GM12865 (cell line): Measurements from ENCODE around the gene TYMP.

Experiments
- DNase-seq: peaks from one replicate; pipeline ENCODE4 v3.0.0; 2010; ENCODE audit warnings: low read depth
- H3K4me3 ChIP-seq: 2 replicates; pipeline ENCODE4 v1.5.1; 2011; ENCODE audit warnings: mild to moderate bottlenecking, low read depth, low read length, control low read depth
- TF ChIP-seq, protein P1 (sequence below): IDR thresholded peaks from 2 replicates; pipeline ENCODE4 v1.5.1; 2011; ENCODE audit warnings: low read length, control low read depth, low read depth, inconsistent platforms; ENCODE audit not compliant: insufficient read depth; ENCODE audit errors: missing control alignments

Gene TYMP

DNA sequence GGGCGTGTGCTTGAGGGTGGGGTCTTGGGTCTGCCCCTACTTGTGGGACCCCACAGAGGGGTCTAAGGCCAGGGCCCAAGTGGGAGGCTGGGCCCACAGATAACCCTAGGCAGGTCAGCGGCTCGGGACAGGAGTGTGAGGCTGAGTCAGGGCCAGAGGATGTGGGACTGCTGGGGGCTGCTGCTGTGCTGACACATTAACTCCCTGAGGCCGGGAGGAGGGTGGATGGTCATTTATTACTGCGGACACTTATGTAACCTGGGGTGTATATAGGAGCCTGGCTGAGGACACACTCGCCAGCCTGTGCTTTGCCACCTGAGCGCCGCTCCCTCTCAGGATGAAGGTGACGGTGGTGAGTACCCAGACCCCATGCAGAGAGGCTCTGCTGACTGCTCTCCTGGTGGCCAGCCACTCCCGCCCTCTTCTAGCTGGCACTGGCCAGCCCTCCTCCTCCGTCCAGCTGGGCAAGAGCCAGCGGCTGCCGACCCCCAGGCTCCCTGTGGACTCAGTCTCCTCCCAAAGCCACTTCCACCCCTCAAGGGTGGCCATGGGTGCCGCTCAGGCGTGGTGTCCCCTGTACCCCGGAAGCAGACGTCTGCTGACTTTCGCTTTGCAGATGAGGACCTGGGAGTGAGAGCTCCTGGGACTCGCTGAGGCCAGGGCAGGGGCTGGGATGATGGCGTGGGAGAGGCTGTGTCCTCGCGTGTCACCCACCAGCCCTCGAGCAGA is 43.1 kb downstream of the TYMP start, which contains the start of gene MIOX:
TSS of gene MIOX (plus strand) at position 299 of the 729 bp plus-strand sequence. CDS start at position 338, 39 bp downstream.
- TF ChIP-seq, protein P1, sequence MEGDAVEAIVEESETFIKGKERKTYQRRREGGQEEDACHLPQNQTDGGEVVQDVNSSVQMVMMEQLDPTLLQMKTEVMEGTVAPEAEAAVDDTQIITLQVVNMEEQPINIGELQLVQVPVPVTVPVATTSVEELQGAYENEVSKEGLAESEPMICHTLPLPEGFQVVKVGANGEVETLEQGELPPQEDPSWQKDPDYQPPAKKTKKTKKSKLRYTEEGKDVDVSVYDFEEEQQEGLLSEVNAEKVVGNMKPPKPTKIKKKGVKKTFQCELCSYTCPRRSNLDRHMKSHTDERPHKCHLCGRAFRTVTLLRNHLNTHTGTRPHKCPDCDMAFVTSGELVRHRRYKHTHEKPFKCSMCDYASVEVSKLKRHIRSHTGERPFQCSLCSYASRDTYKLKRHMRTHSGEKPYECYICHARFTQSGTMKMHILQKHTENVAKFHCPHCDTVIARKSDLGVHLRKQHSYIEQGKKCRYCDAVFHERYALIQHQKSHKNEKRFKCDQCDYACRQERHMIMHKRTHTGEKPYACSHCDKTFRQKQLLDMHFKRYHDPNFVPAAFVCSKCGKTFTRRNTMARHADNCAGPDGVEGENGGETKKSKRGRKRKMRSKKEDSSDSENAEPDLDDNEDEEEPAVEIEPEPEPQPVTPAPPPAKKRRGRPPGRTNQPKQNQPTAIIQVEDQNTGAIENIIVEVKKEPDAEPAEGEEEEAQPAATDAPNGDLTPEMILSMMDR = no peak
- no peak within 1 kb of the TSS for H3K4me3 ChIP-seq
- DNase-seq = no peak

DNA sequence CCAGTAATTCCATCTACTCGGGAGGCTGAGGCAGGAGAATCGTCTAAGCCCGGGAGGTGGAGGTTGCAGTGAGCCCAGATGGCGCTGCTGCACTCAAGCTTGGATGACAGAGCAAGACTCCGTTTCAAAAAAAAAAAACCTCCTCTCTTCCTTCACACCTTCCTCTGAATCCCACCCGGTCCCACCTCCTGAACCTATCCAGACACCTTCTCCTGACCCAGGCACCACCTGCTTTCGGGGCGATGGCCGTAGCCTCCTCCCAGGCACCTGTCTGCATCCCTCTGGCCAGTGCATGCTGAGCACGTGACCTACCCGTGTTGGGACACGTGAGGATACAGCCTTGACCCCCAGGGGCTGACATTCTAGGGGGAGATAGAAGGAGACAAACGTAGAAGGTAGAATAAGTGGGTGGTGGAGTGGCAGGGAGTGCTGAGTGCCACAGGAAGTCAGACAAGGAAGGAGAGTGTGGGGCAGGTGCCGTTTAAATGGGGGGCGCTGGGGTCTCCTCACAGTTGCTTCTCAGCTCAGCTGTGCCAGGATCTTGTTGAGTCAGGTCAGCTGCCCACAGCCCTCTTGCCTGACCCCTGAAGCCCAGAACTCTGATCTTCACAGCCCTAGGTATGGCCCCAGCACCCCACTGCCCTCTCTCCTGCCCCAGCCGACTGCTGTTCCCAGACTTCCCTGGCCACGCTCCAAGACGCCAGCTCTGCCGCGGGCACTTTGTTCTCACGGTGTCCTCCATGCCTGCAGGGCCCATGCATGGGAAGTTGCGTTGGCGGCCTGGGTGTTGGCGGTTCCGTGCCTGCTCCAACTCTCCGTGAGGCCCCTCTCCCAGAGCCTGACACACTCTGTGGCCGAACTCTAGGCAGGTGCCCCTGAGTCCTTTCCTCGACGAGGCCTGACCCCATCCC is 44.3 kb downstream of the TYMP start:
- no peak overlapping the region for H3K4me3 ChIP-seq

DNA sequence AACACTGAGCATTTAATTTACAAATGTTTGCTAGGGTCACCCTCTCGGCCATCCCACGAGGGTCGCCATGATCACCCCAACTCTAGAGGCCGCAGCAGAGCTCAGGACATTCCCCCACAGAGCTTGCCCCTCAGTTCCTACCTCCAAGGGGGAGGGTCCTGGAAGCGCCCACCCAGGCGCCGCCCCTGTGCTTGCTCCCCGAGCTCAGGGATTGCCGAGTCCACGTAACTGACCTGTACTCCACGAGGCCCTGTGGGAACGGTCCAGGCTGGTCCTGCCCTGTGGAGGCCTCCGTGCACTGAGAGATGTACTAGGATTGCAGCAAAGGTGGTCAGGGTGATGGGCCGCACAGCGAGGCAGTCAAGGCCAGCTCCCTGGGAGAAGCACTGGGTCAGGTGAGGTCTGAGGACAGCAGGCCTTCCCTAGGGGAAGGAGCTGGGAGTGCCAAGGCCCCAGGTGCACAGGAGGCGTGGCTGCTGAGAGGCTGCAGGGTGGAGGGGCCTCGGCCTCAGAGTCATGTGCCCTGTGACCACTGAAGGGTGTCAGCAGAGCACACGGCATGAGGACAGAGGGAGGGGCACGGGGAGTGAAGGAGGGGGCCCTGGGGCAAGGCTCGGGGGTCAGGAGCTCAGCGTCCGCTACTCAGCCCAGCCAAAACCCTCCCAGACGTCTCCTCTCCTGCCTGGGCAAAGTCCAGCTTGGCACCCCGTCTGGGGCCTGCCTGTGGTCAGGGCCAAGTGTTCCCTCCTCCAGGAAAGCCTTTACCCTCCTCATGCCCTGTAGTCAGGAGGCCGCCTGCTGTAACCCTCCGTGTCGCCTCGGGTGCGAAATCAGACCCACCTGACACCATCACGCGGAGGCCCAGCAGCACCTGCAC is 45.6 kb downstream of the TYMP start:
- DNase-seq = no peak
- H3K4me3 ChIP-seq = no peak overlapping the region
- TF ChIP-seq, protein P1 = no peak

More for the DNA sequence above, 44.3 kb downstream of the TYMP start:
- TF ChIP-seq, protein P1 = no peak
- DNase-seq = no peak

DNA sequence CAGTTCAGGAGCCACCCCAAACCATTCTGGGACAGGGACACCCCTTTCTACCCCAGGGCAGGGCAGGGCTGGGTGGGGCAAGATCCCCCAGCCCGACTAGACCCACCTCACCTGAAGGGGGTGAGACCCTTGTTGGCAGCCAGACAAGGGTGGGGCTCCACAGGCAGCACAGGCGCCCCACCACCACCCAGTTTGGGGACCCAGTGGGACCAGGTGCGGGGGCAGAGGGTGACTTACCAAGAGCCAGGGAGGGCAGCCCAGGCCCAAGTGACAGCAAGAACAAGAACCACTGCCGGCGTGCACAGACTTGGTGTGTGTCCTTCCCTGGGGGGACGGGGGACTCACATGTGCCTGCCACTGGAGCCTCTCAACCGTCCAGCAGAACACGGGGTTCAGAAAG is 46.3 kb downstream of the TYMP start:
- DNase-seq = no peak
- TF ChIP-seq, protein P1 = no peak
- no peak overlapping the region for H3K4me3 ChIP-seq

DNA sequence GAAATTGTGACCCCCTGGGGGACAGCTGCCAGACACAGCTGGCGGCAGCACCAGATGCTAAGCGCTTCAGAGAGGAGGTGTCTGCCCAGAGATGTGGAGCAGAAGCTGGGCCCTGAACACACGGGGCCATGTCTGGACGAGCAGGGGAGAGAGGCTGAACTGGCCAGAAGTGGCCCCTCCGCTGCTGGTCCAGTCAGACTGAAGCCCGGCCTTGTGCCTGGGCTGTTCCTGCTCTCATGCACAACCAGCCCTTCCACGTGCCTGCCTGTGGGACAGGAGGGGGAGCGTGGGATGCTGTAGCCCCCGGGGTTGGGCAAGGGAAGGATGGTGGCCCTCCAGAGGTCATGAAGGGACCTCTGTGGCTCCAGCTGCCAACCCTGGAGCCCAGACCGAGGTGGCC is 46.7 kb downstream of the TYMP start:
- no peak for DNase-seq
- TF ChIP-seq, protein P1 = no peak
- no peak overlapping the region for H3K4me3 ChIP-seq
